Activated T-helper 9 cell treated with anti-CD3 and anti-CD28 coated beads, Interleukin-2, amount 50 U/mL, for 16 hours (primary cell): Measurements from ENCODE around the gene RPL37.
"Not testable (repeated sequence)": the region's sequence is repeated elsewhere in the genome, so short reads cannot be mapped to it uniquely, and the experiment has no call there.

Source experiments
- DNase-seq: peaks from one replicate; pipeline ENCODE4 v3.0.0-alpha.2; 2020; ENCODE audit warnings: low read depth

Gene RPL37

DNA sequence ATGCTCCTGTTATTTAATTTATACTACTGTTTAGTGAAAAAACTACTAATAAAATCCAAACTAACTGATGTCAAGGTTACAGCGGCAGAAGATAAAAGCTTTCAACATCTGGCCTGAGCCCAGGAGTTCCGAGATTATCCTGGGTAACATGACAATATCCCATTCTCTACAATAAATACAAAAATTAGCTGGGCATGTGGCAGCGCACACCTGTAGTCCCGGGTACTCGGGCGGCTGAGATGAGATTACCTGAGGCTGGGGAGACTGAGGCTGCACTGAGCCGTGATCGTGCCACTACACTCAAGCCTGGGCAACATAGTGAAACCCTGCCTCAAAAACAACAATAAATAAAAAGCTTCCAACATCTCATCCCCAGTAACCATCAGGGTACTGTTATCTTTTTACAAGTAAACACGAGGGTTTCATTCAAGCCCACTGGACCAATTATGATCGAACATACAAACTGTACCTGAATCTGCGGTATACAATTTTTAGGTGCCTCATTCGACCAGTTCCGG lies 1.3 kb downstream of the RPL37 start:
- no peak for DNase-seq

DNA sequence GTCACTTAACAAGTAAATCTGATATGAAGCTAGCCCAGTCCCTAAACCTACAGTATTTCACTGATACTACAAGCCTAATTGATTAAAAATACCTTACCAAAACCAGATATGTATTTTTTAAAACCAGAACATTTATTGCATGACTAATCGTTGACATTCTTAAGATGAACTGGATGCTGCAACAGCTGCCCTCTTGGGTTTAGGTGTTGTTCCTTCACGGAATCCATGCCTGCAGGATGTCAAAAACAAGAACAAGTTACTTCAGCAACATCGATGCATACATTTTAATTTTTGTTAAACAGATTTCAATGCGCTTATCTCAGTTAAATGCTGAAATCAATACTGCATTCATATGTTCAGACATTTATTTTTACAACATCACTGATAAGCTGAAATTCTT lies 2.7 kb downstream of the RPL37 start:
- no peak for DNase-seq

DNA sequence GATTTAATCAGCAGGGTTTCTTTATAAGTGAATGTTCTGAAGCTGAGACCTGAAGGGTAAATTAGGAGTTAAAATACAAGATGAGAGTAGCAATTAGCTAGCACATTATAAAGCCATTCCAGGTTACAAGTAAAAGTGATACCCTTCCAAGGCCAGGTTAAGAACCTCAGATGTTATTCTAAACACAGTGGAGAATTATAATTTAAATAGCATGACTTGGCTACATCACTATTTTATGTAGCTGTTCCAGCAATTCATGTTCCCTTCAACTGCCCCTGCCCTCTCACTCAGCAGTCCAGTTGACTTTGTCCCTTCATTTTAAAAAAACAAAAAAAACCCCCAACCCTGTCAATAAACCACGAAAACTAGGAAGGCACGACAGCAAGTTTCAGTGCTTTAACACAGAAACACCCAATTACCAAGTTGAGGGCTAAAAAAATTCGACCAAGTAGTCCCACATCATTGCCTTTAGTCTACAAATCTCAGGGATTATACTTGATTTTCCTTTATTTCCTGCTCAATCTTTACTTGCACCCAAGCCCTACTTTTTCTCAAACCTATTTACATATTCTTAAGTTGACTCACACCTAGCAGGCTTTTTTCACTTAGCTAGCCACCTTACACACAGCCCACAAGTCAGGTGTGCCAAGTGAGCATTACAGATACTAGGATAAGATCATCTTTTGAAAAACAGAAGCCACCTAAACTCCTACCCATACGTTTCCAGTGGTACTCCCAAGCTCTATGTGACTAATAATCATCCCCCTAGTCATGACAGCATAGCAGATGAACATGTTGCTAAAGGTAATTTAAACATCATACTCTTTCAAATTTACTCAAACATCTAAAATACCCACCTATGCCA lies 3.4 kb downstream of the RPL37 start:
- DNase-seq: no peak

DNA sequence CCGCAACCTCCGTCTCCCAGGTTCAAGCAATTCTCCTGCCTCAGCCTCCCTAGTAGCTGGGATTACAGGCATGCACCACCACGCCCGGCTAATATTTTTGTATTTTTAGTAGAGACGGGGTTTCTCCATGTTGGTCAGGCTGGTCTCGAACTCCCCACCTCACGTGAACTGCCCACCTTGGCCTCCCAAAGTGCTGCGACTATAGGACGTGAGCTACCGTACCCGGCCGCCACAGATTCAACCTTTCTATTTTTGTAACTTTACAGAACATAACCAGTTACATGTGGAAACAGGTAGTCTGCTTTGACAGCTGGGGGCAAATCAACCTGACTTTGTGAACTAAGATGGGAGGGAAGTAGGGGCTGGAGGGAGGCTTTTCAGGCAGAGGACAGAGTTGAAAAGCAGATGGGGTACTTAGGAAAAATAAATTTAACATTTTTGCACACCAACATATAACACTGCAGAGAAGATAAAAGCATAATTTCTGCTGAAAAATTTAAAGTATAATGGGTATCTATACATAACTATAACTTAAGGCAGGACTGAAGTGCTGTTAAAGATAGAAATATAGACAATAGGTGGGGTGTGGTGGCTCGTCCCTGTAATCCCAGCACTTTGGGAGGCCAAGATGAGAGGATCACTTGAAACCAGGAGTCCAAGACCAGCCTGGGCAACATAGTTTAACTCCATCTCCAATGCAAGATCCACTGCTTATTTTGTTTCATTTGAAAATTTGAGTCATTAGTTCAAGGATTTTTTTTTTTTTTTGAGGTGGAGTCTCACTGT lies 5.1 kb downstream of the RPL37 start:
- DNase-seq: no peak

DNA sequence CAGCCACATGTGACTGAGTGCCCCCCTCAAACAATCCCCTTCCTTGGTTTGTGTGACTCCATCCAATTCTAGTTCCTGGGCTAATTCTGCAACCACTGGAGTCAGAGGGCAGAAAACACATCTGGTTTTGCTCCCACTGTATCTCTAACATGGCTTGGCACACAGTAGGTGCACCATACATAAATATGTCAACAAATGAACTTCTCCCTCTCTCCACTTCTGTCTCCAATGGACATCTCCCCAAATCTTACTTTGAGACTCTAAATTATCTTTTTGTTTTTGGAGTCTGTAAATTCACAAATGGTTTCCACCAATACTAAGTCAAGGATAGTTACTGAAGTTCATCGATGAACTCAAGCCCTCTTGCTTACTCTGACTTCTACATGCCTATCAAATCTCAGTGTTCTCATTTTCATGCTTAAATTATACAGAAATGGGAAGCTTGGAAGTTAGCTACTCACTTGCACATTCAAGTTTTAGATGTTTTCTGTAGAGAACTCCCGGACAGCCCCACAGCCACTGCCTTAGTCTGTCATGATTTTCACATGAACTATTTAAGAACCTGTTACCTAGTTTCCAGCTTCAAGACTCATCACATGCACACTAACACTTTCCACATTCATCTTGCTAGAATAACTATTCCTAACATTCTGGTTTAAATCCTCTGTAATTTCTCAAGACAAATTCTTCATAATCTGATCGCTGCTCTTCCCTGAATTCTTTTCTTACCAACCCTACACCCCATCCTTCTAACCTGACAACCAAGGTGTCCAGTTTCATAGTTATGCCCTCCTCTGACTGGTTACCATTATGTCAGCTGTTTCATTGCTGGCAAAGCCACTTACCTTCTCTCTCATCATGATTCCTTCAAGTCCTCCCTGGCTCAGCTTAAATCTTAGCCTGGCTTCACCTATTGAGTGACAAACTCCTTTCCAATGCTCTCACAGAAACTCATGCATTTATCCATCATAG lies 6.0 kb downstream of the RPL37 start:
- DNase-seq: no peak

DNA sequence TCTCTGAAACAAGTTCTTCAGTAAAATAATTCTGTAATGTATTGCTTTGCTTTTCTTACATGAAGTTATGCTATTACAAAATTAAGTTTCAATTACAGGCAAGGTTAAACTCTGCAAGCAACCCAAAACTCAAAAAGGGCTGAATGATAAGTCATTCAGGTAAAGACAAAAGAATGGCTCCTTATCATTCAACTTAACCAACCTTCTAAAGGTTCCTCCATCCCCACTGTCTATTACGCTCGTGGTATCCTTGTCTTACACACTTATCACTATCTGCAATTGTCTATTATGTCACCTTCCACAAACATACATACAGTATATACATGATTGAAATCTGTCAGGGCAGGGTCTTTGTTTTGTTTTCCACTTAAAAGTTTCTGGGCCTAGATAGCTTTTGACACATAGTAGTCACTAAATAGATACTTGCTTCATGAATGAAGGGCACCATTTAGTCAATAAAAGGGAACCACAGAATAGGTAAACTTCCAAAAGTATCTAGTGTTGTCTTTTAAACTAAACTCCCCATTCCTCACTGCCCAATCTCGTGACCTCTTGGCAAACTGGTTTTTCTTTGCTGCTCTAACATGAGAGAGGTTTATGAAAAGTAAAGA lies 6.9 kb downstream of the RPL37 start:
- DNase-seq: no peak

DNA sequence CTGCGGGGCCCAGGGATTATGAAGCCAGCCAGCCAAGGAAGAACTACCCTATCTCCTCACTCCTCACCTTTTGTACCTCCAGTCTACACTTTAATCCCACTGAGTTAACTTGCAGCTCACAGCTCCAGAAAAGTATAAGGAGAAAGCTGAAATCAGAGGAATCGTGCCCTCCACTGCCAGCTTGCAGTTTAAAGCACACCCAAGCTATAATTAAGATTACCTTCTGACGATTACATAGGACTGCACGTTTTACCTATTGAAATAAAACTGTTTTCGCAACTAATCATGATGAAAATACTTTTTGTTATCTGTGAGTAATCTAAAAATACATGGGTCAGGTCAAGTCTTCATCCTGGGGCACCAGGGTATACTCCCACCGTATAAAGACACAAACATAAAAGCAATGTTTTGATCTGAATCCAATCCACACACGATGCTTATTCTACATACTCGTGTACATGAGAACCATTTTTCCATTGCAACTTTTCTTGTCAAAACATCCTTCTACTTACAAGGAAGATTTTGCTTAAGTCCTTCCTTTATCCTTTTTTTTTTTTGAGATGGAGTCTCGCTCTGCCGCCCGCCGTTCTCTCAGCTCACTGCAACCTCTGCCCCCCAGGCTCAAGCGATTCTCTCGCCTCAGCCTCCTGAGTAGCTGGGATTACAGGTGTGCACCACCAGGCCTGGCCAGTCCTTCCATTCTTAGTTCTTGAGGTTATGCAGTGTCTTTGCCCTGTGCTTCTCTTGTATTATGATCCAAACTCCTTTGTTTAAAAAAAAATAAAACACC lies 7.6 kb downstream of the RPL37 start:
- no peak for DNase-seq

DNA sequence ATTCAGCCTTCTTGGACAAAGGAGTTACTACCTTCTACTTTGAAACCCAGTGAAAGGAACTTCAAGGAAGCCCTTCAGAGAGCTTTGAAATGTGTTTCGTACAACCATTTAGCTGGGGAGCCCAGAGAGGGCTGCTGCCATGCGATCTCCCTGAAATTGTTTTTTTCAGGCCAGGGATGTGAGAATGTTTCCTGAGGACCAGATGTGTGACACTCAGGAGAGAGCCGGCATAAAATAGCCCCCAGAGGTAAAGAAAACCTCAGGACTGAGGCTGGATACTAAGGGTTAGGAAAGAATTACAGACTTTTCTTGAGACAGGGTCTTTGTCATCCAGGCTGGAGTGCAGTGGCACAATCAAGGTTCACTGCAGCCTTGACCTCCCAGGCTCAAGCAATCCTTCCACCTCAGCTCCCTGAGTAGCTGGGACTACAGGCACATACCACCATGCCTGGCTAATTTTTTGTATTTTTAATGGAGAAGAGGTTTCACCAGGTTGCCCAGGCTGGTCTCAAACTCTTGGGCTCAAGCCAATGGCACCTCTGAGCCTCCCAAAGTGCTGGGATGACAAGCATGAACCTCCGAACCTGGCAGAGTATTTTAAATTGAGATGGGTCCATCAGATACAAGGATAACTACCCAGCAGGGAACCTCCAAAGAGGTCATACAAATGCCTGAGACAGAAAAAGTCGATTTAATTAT lies 8.4 kb downstream of the RPL37 start:
- DNase-seq: no peak

DNA sequence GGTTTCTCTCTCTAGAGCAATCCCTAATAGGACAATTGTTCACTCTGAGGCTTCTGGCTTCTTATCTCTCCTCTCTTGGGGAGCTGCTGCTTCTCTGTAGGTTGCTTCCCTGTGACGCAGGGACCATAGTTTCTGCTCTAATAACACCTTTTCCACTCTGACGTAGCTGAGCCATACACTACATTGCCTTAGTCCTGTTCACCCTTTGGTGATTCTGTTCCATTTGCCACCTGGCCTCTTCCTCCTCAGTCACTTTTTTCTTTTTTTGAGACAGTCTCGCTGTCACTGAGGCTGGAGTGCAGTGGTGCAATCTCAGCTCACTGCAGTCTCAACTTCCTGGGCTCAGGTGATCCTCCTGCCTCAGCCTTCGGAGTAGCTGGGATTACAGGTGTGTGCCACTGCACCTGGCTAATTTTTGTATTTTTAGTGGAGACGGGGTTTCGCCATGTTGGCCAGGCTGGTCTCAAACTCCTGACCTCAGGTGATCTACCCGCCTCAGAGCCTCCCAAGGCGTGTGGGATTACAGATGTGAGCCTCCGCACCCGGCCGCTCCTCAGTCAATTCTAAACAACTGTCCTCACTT lies 9.5 kb downstream of the RPL37 start:
- not testable (repeated sequence) for DNase-seq

DNA sequence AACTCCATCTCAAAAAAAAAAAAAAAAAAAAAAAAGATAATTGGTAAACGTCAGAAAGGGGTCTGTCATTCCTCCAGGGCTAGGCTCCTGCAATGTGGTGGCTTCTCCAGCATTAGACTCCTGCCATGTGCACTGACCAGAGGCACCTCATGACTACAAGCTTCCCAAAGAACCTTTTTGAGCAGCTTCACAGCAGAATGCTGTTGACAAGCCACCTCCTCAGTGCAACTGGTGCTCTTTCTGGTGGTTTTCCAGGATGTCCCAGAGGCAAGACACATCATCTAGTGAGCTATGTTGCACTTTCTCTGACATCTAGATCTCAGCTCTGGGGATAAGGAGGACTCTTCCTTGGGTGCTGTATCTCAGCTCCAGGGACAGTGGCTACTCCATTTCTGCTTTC lies 11.6 kb downstream of the RPL37 start:
- DNase-seq: no peak

DNA sequence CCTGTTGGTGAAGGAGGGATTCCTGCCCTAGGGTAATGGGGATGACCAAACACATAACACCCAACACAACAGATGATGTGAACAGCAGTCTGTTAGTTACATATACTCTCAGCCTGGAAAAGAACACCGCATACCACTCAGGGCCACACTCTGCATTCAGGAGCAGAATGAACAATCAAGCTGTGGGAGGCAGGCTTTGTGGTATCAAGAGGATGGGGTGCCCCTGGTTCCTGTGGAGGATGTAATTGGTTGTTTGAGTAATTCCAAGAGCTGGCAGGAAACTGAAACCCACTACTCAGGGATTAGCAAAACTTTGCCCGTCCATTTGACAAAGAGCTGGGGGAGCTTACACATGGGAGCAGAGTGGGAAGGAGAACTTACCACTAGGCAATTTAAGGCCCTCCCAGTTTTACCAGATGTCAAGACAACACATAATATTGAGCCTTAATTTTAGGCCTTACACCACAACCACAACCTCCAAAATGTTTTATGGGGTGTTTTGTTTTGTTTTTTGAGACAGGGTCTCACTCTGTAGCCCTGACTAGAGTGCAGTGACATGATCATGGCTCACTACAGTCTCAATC lies 21.2 kb downstream of the RPL37 start:
- DNase-seq: no peak

DNA sequence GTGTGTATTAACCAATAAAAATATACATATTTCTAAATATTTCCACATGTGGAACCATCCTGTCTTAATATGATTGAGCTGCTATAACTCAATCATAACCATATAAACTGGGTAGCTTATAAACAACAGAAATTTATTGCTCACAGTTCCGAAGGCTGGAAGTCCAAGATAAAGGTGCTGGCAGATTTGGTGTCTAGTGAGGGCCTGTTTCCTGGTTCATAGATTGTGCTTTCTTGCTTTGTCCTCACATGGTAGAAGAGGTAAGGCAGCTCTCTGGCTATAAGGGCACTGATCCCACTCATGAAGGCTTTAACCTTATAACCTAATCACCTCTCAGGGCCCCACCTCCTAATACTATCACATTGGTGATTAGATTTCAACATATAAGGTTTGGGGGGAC lies 22.9 kb downstream of the RPL37 start:
- DNase-seq: no peak

DNA sequence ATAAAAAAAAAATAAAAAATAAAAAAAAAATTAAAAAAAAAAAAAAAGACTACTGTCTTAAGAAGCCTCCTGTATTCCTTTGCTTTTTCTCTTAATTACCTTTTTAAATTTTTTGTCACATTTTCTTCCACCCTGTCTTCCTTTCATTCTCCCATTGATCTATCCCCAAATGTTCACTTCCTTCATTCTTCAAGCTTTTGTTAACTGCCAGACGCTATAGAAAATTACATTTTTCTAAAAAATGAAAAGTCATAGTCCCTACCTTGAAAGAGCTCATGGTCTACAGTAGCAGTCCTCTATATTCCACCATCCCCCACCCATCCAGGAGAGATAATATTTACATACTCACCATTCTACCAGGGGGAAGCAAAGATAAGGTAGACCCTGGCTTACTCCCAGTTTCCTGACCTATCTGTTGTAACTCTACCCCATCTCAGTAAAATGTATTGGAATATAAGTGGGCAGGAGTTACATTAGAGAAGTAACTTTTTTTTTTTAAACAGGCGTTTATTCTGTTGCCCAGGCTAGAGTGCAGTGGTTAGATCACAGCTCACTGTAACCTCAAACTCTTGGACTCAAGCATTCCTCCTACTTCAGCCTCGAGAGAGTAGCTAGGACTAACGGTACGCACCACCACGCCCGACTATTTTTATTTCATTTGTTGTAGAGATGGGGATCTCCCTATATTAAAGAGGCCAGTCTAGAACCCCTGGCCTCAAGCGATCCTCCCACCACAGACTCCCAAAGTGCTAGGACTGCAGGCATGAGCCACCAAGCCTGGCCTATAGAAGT lies 33.1 kb downstream of the RPL37 start:
- DNase-seq: no peak

DNA sequence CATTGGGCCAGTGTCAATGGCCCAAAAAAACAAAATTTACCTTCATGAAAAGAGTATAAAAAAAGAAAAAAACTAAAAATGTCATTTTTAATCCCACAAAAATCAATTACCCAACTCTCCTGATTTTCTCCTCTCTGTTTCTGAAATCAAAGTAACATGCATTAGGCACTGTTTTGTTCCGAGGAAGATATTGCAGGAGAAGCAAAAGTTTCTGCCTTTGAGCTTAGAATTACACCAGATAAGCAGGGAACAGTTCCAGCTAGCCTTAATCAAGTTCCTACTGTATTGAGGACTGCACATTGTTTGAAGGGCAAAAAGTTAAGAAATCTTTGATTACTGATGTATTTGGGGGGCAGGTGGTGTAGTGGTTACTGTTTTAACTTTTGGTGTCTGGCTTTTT lies 35.8 kb downstream of the RPL37 start:
- DNase-seq: no peak

DNA sequence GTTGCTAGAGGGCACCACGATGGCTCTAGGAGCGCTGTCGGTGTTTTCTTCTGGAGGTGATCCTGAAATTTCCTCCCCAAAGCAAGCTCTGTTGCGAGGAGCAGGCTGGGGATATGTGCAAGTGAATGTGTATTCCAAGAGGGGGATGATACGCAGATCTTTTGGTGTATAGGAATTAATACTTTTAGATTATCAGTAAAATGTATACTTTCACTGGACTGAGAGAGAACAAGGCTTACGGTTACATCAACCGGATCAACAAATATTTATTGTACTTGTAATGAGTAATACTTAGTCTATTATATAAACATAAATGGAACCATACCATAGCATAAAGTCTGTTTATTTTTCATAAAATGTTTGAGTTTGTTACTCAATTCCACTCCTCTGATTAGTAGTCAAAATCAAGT lies 36.2 kb downstream of the RPL37 start:
- no peak for DNase-seq

DNA sequence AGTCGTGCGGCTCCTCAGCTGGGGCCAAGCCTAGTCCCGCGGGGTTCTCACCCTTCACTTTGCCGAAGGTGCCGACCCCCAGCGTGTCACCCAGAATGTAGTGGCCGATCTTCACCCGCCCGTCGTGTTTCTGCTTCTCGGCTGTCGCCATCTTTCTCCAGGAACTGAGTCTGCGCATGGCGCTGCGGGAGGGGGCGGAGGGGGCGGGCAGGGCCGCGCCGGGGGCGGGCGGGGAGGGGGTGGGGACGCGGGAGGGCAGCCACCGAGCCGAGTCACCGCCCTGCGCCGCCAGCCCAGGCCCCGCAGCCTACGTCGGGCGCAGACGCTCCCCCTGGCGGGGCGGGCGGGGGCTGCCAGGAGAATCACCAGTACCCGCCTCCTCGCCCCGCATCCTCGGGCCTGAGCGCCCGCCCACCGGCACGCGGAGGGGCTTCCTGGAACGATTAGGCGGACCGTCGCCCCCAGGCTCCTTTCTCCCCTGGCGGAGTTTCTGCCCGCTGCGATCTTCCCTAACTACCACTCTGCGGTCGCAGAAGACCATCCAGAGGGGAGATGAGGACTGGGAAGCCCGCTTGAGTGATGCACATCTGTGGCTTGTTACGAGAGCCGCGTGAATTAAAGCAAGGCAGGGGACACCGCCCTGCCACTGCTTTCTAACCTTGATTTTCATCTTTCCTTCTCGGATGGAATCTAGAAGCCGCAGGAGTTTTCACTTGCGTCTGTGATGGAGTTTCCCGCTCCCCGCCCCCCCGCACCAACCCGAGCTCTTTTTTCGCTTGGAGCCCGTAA lies 36.8 kb downstream of the RPL37 start, which contains the start of gene PRKAA1:
Gene PRKAA1, minus strand, starts transcription at position 363 of the 789 bp plus-strand sequence. Its CDS starts 185 bp downstream, at position 178.
- DNase-seq: peak; percentile 87

DNA sequence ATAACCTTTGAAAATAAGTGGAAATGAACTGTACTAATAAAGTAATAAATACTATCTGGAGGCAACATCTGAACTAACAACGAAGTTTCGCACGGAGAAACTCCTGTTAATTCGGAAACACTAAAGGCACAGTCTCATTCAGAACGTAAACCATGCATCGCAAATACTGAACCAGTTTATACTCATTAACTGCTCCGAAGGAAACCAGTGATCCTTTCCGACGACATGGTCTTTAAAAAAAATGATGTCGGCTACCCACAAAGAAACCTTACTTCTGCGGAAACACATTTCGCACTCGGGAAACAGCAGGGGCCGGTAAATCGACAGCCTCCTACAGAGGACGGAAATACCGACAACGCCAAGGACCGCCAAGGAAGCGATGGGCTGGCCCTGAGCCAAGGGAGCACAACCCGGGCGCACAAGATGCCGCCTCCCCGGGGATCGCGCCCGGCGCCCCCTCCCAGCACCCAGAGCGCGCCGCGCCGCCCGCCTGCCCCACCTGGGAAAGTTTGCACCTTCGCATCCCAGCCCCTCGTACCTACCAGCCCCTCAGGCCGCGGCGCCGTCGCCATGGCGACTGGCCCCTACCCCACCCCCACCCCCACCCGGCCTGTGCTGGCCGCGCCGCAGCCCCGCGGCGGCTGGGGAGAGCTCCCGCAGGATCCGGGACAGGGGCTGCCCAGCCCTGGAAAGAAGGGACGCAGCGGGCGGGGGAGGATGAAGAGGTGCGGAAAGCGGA lies 37.6 kb downstream of the RPL37 start:
- peak; percentile 66 for DNase-seq
